NOMO-1 (cell line): ENCODE measurements around the gene TRAPPC1.

Source experiments
- DNase-seq, 2 experiments: peaks; one replicate each; lab custom pipeline; 2025; ENCODE audit not compliant: unreplicated experiment in 2 of 2; lab: John Stamatoyannopoulos, UW

TRAPPC1 gene

GRCh38 chr17:7909089-7909488 lies 22.7 kb downstream of the TRAPPC1 start:
- DNase-seq, result no peak

GRCh38 chr17:7903154-7904103 lies 28.3 kb downstream of the TRAPPC1 start:
- no peak for DNase-seq

GRCh38 chr17:7897773-7898172 lies 34.0 kb downstream of the TRAPPC1 start:
- peak in 1 of 2 experiments; percentile 17 for DNase-seq

GRCh38 chr17:7897090-7897489 lies 34.7 kb downstream of the TRAPPC1 start:
- DNase-seq, result no peak

- no peak for DNase-seq
Measured at GRCh38 chr17:7894866-7895265, 36.9 kb downstream of the TRAPPC1 start.

DNA sequence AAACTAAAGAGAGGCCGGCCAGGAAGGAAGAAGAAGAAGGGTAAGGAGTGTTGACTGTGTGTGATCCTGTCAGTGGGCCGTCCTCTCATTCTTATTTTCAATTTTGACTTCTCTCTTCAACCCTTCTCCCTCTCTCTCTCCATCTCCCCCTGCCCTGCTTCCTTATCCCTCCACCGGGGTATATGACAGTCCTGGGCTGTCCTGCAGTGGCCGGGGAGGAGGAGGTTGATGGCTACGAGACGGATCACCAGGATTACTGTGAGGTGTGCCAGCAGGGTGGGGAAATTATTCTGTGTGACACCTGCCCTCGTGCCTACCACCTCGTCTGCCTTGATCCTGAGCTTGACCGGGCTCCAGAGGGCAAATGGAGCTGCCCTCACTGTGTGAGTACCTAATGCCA lies 37.5 kb downstream of the TRAPPC1 start:
- no peak for DNase-seq

DNA sequence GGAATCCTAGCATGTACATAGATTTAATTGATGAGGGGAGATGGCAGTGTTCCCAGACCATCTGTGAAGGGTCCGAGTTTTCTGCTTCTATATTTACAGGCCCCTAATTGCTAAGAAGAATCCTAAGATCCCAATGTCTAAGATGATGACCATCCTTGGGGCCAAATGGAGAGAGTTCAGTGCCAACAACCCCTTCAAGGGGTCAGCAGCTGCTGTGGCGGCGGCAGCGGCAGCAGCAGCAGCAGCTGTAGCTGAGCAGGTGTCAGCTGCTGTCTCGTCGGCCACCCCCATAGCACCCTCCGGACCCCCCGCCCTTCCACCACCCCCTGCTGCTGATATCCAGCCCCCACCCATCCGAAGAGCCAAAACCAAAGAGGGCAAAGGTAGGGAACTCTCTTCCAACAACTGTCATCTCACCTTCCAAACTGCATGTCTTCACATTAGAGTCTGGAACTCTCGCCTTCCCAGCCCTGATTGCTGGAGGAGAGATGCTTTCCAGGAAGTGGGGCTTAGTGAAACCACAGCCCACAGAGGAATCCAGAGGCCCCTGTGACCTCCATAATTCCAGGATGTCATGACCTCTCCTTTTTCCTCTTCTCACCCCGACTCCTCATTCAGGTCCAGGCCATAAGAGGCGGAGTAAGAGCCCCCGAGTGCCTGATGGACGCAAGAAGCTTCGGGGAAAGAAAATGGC lies 38.4 kb downstream of the TRAPPC1 start:
- DNase-seq, result no peak

GRCh38 chr17:7889166-7889955 lies 42.4 kb downstream of the TRAPPC1 start:
- no peak for DNase-seq

- DNase-seq, result no peak
Measured at GRCh38 chr17:7888184-7888920, 43.4 kb downstream of the TRAPPC1 start, which contains the start of gene CHD3. Gene CHD3, plus strand, starts transcription at chr17:7888789. Its CDS starts 212 bp downstream, at chr17:7889001.

DNA sequence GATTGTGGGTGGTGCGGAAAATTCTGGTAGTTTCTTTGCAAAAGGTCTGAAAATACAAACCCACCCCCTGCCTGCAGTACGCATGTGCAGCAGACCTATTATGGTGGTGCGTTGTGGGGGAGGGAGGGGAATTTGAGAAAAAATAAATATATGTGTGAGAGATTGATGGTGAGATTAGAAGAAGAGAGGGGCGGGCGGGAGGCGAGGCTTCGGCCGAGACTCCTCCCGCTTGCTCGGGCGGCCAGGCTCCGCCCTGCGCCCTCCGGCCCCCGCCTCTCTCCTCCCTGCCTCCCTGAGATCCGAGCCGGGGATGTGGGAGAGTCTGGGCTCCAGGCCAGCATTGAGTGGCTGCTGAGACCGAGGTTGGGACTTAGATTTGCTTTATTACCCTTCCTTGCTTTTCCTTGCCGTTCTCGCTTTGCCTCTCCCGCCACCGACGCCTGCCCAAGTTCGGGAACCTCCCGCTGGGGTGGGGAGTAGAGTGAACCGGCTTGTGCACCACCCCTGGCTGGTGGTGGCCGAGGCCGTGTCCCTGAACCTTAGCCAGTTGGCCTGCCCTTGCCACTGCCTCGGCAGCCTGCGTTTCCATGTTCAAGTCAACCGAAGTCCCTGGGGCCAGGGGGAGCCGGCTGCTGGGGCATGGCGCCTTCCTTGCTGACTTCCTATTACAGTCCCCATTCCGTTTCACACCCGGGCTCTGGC lies 44.1 kb downstream of the TRAPPC1 start:
- peak; percentile 97 for DNase-seq

DNA sequence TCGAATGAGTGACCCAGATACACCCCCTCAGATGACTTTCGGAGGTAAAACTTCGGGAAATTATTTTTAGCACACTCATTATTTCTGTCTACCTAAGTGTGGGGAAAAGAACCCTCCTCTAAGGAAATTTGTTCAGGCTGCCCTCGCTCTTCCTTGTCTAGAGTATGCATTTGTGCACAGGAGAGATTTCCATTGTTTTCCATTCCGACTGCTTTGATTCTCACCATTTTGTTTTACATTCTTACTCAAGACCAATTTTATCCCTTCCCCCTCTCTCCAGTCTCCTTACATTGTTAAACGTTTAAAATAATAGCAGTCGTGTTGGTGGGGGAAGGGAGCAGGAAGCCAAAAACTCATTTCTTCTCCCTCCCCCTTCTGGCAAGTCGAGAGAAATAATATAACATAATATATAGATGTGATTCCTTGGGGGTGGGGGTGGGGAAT lies 44.7 kb downstream of the TRAPPC1 start:
- peak; percentile 97 for DNase-seq

GRCh38 chr17:7886227-7887037 lies 45.3 kb downstream of the TRAPPC1 start:
- DNase-seq, result peak in 1 of 2 experiments; percentile 58

GRCh38 chr17:7885367-7886226 lies 46.1 kb downstream of the TRAPPC1 start:
- peak in 1 of 2 experiments; percentile 65 for DNase-seq

- peak in 1 of 2 experiments; percentile 20 for DNase-seq
Measured at GRCh38 chr17:7884581-7885366, 47.0 kb downstream of the TRAPPC1 start.

DNA sequence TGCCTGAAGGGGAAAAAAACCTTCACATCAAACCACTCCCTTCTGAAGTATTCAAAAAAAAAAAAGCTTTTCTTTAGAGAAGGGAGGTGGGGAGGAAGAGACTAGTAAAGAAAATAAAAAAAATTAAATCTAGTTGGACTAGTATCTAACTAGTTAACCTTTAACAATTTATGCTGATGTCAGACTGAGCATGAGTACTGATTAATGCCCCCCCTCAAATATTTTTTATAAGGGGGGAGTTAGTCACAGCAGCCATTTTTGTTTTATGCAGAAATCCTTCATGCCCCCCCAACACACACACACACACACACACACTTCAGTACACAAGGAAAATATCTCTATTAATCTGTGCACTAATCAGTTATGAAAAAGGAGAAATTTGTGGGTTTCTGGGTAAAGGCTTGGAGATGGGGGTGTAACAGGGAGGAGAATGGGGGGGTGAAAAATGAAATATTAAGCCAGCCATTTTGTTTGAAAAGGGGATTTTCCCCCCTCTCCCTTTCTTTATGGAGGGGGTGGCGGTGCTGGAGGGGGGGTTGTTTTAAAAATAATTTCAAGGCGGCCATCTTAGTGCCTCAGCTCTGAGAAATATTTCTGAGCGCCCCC lies 47.9 kb downstream of the TRAPPC1 start:
- DNase-seq, result peak in 1 of 2 experiments; percentile 25

DNA sequence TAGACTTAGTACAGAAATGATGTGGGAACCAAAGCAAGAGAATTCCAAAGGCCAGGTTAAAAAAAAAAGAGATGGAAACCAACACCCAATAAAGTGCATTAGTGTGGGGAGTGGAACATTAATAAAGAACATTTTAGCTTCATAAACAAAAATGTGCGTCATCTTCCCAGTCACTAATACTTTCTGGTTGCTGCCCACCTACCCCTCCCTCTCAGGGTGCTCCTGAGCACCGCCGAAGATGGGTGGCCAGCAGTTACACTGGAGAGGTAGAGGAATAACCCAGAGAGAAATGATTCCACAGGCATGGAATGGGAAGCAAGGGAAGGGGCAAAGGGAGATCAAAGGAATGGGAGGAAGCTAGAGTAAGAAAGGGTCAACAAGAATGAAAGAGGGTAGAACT lies 49.1 kb downstream of the TRAPPC1 start:
- DNase-seq, result no peak

DNA sequence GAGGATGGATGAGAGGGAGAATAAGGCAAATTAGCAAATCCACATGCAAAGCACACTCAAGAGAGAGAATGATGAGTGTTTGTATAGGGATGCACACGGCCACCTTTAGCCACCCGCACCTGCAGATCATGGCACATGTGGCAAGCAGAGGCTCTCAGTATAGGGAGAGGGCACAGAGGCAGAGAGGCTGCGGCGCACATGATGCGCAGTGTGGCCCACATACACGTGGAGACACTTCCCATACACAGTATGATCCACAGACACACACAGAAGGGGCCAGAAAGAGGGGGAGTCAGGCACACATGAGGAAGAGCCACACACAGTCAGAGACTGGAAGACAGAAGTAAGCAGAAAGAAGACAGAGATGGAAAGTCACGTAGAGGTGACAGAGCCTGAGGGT lies 49.7 kb downstream of the TRAPPC1 start:
- no peak for DNase-seq
